Spleen (tissue), 11 donors: ENCODE data around the gene TAF4. TPM values are rescaled to one million over a fixed set of nuclear protein-coding genes. Genes with fewer than 3 reads are reported as not detected.

Source experiments
- DNase-seq: peaks from one replicate; pipeline ENCODE4 v3.0.0-alpha.2; 2020
- H3K27ac ChIP-seq, 8 donors: fragments of 200-600 bp; sonication (generic) in 7 of 8; 1 replicate in 4 of 8; 2 replicates in 4 of 8; pipeline versions ENCODE4 v1.5.0 to v1.8.0; 2016 to 2021; ENCODE audit warnings: inconsistent platforms in 4 of 8, mild to moderate bottlenecking in 4 of 8, moderate library complexity in 1 of 8
- H3K27me3 ChIP-seq, 7 donors: fragments of 200-600 bp; sonication (generic) in 6 of 7; replicated peaks in 1 of 7; 1 replicate in 4 of 7; 2 replicates in 3 of 7; pipeline versions ENCODE4 v1.5.0 to v1.8.0; 2016 to 2021; ENCODE audit warnings: inconsistent platforms in 3 of 7, mild to moderate bottlenecking in 1 of 7
- H3K36me3 ChIP-seq, 6 donors: fragments of 200-600 bp; sonication (generic) in 5 of 6; 1 replicate in 4 of 6; 2 replicates in 2 of 6; pipeline versions ENCODE4 v1.5.0 to v1.8.0; 2016 to 2021; ENCODE audit warnings: inconsistent platforms in 2 of 6
- H3K4me1 ChIP-seq, 6 donors: fragments of 200-600 bp; sonication (generic) in 5 of 6; 1 replicate in 3 of 6; 2 replicates in 3 of 6; pipeline versions ENCODE4 v1.5.0 to v1.8.0; 2016 to 2021; ENCODE audit warnings: inconsistent platforms in 3 of 6
- H3K4me3 ChIP-seq, 8 donors: fragments of 200-600 bp; sonication (generic) in 7 of 8; 1 replicate in 4 of 8; 2 replicates in 4 of 8; pipeline versions ENCODE4 v1.5.0 to v1.8.0; 2016 to 2021; ENCODE audit warnings: inconsistent platforms in 4 of 8, mild to moderate bottlenecking in 4 of 8, moderate library complexity in 2 of 8
- H3K9me3 ChIP-seq, 8 donors: fragments of 200-600 bp; sonication (generic) in 7 of 8; 1 replicate in 4 of 8; 2 replicates in 4 of 8; pipeline versions ENCODE4 v1.5.0 to v1.8.0; 2016 to 2021; ENCODE audit warnings: inconsistent platforms in 4 of 8
- POLR2A ChIP-seq, 3 donors: fragments of 450-650 bp; IDR thresholded peaks; one replicate each; pipeline ENCODE4 v1.5.1; 2017; ENCODE audit warnings: antibody characterized with exemption in 3 of 3, mild to moderate bottlenecking in 1 of 3
- POLR2AphosphoS5 ChIP-seq, 3 donors: sonication (generic); formaldehyde crosslinking; IDR thresholded peaks; one replicate each; pipeline ENCODE4 v1.5.1; 2017; ENCODE audit warnings: antibody characterized with exemption in 3 of 3
- WGBS, 5 donors: extraction: QIAGEN DNeasy Blood & Tissue Kit in 3 of 5; methylation state at CpG; one replicate each; pipeline versions ENCODE4 v1.1.5 to v1.1.7; 2013 to 2018; 5-methylcytosine and 5-hydroxymethylcytosine counted together
- intact Hi-C: fragments of 100-400 bp; cut with DNase I; formaldehyde crosslinking; loops from one replicate; pipeline ENCODE4 v1.15.0; 2023; ENCODE audit warnings: low total_unique reads
- polyA plus RNA-seq, 3 donors: library from polyadenylated mRNA; stranded (reverse); fragments of 200-250 nt; gene quantifications; one replicate each; pipeline ENCODE4 v1.2.1, GENCODE V29; 2013
- total RNA-seq, 7 donors: library from RNA; depleted of rRNA in 3 of 7; stranded (reverse); fragments of >200 nt in 3 of 7; fragmentation: NEBNext Ultra II Directional in 4 of 7; extraction: Animal tissue kit (Norgen Biotek cat#: 25700) in 4 of 7; gene quantifications; one replicate each; pipeline versions ENCODE4 v1.1.0 to v1.2.1, GENCODE V29; 2016 to 2021
- TF ChIP-seq, protein P1 (sequence below), 11 experiments: fragments of 200-600 bp in 7 of 11; fragments of 450-650 bp in 4 of 11; sonication (generic) in 4 of 11; IDR thresholded peaks in 8 of 11; conservative IDR thresholded peaks in 3 of 11; 1 replicate in 7 of 11; 2 replicates in 4 of 11; pipeline versions ENCODE4 v1.4.0 to v1.8.0; 2016 to 2021; ENCODE audit warnings: antibody characterized with exemption in 11 of 11, inconsistent platforms in 4 of 11, mild to moderate bottlenecking in 1 of 11
- donor health status: healthy with polysubstance abuse.
- donor health status: DM: no; HTN: no; CAD: no; lungs with moderate emphysema.
- donor health status: DM: no; HTN: no; CAD: no.
- donor health status: Bipolar disorder and iron deficiency.
- donor health status: healthy.
- donor health status: DM: no; HTN: no; CAD: no.
- donor health status: DM: yes; HTN: yes; CAD: no.

TAF4 gene
- total and polyA plus RNA-seq, 10 donors, result 4.3 to 28.3 (median 16.5) TPM

DNA sequence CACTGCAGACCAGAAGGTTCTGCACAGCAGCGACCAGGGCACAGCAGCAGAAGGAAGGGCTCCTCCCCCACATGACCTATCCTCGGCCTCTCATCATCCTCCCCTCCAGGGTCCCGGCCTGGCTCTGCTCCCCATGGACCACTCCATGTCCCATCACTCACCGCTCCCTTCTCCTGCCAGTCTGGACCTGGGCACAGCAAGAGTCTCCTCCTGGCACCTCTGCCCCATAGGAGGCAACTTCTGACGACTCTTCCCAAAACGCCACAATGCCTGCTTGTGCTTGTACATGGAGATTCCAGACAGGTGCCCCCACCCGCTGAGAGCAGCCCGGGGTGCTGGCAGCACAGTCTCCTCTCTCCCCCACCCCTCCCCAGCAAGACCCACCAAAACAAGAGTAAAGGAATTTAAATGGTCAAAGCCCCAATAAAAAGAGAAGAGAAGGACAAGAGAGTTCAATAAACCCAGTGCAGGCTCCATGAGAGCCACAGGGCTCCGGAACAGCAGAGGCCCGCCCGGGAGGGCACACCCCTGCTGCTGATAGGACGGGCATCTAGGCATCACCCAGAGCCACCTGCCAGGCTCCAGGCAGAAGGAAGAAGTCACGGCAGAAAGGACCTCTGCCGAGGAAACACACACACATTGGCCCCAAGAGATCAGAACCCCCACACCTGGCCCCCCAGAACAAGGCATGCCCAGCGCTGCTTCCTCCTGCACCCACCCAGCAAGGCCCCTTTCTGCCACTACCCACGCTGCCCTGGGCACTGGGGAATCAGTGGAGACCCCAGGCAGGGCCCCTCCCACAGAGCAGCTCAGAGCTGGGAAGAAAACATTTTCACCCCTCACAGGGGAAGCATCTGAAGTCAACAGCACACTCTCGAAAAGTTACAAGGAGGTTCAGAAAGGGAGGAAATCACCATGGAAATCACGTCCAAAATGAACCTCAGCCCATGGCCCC is 15.2 kb downstream of the TAF4 start:
- TF ChIP-seq POLR2AphosphoS5 (IDR thresholded peaks at IDR 0.05) (no peak), POLR2A (IDR thresholded peaks at IDR 0.05) (no peak)
- TF ChIP-seq, protein P1, sequence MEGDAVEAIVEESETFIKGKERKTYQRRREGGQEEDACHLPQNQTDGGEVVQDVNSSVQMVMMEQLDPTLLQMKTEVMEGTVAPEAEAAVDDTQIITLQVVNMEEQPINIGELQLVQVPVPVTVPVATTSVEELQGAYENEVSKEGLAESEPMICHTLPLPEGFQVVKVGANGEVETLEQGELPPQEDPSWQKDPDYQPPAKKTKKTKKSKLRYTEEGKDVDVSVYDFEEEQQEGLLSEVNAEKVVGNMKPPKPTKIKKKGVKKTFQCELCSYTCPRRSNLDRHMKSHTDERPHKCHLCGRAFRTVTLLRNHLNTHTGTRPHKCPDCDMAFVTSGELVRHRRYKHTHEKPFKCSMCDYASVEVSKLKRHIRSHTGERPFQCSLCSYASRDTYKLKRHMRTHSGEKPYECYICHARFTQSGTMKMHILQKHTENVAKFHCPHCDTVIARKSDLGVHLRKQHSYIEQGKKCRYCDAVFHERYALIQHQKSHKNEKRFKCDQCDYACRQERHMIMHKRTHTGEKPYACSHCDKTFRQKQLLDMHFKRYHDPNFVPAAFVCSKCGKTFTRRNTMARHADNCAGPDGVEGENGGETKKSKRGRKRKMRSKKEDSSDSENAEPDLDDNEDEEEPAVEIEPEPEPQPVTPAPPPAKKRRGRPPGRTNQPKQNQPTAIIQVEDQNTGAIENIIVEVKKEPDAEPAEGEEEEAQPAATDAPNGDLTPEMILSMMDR (IDR thresholded peaks at IDR 0.05 in 8 of 11, conservative IDR thresholded peaks at IDR 0.05 in 3 of 11), result no peak
- DNase-seq, result peak; percentile 67
- Histone ChIP-seq H3K27me3 (no peaks in the 10 kb centered on the region), H3K4me3 (no peak overlapping the region), H3K36me3 (peaks cover 0 to 36% (median 0%) of the 10 kb centered on the region in 6 donors), H3K4me1 (peaks cover 0 to 52% (median 17%) of the 10 kb centered on the region in 6 donors), H3K9me3 (no peaks in the 10 kb centered on the region), H3K27ac (no peak overlapping the region)
- intact Hi-C loops, result no loop called here
- WGBS, 5 donors, result 64 to 80% (median 73%) methylated on average over 18 of the region's 18 CpGs

DNA sequence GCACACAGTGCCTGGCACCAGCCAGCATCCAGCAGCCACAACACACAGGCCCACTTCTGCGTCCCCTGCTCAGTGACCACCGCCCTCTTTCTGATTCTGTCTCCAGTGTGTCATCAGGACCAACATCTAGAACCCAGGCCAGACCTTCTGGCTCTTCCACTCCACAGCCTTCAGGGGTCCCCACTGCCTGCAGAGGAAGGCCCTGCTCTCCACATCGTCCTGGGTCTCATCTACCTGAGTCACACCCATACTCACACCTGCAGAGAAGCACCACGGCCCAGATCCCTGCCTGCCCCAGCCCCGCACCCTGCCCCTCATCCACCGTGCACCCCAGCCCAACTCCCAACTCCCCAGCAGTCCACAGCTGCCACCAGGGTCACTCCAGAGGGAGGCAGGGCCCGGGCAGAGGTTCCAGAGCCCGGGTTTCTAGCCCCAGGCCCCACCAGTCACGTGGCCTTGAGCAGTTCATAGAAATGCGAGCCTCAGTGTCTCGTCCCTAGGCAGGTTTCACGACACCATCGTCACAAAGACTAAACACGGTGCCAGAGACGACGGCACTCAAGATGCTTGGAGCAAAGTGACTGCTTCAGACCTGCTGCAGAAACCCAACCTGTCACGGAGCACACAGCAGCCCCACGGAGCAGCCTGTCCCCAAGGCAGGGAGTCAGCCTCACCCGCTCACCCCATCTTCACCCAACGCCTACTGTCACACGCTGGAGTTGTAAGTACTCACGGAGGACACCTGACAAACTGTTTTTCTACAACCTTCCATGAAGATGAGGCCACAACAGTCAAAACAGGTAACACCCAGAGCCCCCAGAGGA is 16.1 kb downstream of the TAF4 start:
- intact Hi-C loops, result no loop called here
- peak; percentile 52 for DNase-seq

DNA sequence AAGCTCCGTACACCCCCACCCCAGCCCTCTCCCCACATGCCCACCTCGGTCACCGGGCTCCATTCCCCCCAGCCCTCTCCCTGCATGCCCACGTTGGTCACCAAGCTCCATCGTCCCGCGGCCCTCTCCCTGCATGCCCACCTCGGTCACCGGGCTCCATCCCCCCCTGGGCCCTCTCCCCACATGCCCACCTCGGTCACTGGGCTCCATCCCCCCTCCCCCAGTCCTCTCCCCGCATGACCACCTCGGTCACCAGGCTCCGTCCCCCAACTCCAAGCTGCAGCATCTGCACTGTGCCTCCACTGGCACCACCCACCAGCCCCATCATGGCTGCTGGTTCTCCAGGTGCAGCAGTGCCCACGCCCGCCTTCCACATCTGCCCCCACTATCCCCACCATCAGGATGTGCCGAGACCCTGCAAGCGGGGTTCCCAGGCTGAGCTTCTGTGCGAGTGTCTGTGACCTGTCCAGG is 16.8 kb downstream of the TAF4 start:
- no peak overlapping the region for H3K4me3 ChIP-seq
- DNase-seq, result peak; percentile 34
- 87 to 93% (median 90%) methylated on average over 16 to 18 of the region's 18 CpGs for WGBS, 5 donors
- TF ChIP-seq, protein P1 (IDR thresholded peaks at IDR 0.05 in 8 of 11, conservative IDR thresholded peaks at IDR 0.05 in 3 of 11), result no peak
- TF ChIP-seq POLR2A (IDR thresholded peaks at IDR 0.05) (no peak), POLR2AphosphoS5 (IDR thresholded peaks at IDR 0.05) (no peak)
- intact Hi-C loops, result no loop called here
- H3K4me1 ChIP-seq, result peaks cover 0 to 65% (median 33%) of the 10 kb centered on the region in 6 donors
- H3K36me3 ChIP-seq, result peaks cover 0 to 22% (median 0%) of the 10 kb centered on the region in 6 donors
- no peaks in the 10 kb centered on the region for H3K9me3 ChIP-seq
- no peaks in the 10 kb centered on the region for H3K27me3 ChIP-seq
- no peak overlapping the region for H3K27ac ChIP-seq

More for the DNA sequence above, 16.1 kb downstream of the TAF4 start:
- Histone ChIP-seq H3K9me3 (no peaks in the 10 kb centered on the region), H3K4me3 (no peak overlapping the region), H3K36me3 (peaks cover 0 to 29% (median 0%) of the 10 kb centered on the region in 6 donors), H3K27me3 (no peaks in the 10 kb centered on the region), H3K27ac (no peak overlapping the region), H3K4me1 (peaks cover 0 to 61% (median 26%) of the 10 kb centered on the region in 6 donors)
- TF ChIP-seq, protein P1 (IDR thresholded peaks at IDR 0.05 in 8 of 11, conservative IDR thresholded peaks at IDR 0.05 in 3 of 11), result no peak
- TF ChIP-seq POLR2AphosphoS5 (IDR thresholded peaks at IDR 0.05) (no peak), POLR2A (IDR thresholded peaks at IDR 0.05) (no peak)
- 87 to 94% (median 93%) methylated on average over 20 to 22 of the region's 22 CpGs for WGBS, 5 donors
